Measurements from ENCODE around the gene EXOC3L4. TPM values are rescaled to one million over a fixed set of nuclear protein-coding genes. Genes with fewer than 3 reads are reported as not detected.

Gene EXOC3L4
- total and polyA plus RNA-seq, 2 of the 8 experiments (the other 6 are each of a cell fraction or from before 2014, with no cell fraction given) = 0.45 to 0.57 TPM

- TF ChIP-seq KDM4A (IDR thresholded peaks at IDR 0.05; ENCODE audit: low read depth, low read length, severe bottlenecking) = peak; percentile 45
- TF ChIP-seq KDM5A (IDR thresholded peaks at IDR 0.05; ENCODE audit: low read length) = no peak
- peak; percentile 16 for TF ChIP-seq ASH2L (IDR thresholded peaks at IDR 0.05; ENCODE audit: low read length)
- Histone ChIP-seq H3K4me3 (ENCODE audit: extremely low read depth in 1 of 4, insufficient read depth in 2 of 4, low read depth in 3 of 4, low read length in 4 of 4) (peak overlapping the region; percentile 54 to 93 (median 75)), H2BK120ac (replicated peaks; ENCODE audit: low read depth, low read length) (no peak overlapping the region), H2BK15ac (ENCODE audit: low read length) (no peak overlapping the region), H3K14ac (ENCODE audit: insufficient read length) (no peak overlapping the region), H3K9ac (replicated peaks in 1 of 4; ENCODE audit: extremely low read depth in 1 of 4, low read depth in 3 of 4, low read length in 3 of 4) (peak overlapping the region in 2 of 4 experiments; percentile 13 to 43; a peak in 4 of 7 replicates), H4K91ac (replicated peaks; ENCODE audit: insufficient read length, low read length) (no peak overlapping the region), H2BK5ac (ENCODE audit: low read depth, low read length) (no peak overlapping the region), H3K23me2 (ENCODE audit: low read depth, low read length) (peaks cover 12% of the 10 kb centered on the region), H3K79me1 (ENCODE audit: low read depth, low read length) (no peaks in the 10 kb centered on the region; the same call in 1 of the 2 replicates), H4K5ac (ENCODE audit: insufficient read length, low read depth, low read length) (no peak overlapping the region), H4K20me1 (replicated peaks in 1 of 2; ENCODE audit: control insufficient read depth in 1 of 2, insufficient read depth in 2 of 2, low read length in 2 of 2) (peaks cover 7 to 11% of the 10 kb centered on the region in 2 experiments), H3K27ac (ENCODE audit: low read depth, low read length) (no peak overlapping the region), H3K79me2 (ENCODE audit: control insufficient read depth in 1 of 2, insufficient read depth in 2 of 2, low read length in 2 of 2) (peaks cover 16 to 28% of the 10 kb centered on the region in 2 experiments), H3K4ac (replicated peaks; ENCODE audit: insufficient read length, low read depth, low read length) (no peak overlapping the region), H3K4me2 (ENCODE audit: insufficient read depth in 1 of 2, low read depth in 2 of 2, low read length in 2 of 2) (peak overlapping the region; percentile 81 to 95), H2BK12ac (ENCODE audit: low read depth, low read length) (no peak overlapping the region), H3K56ac (replicated peaks; ENCODE audit: insufficient read length, low read depth, low read length) (no peak overlapping the region), H3K4me1 (replicated peaks in 1 of 4; ENCODE audit: control insufficient read depth in 3 of 4, insufficient read depth in 4 of 4, low read length in 3 of 4) (peaks cover 0 to 7% (median 0%) of the 10 kb centered on the region in 4 experiments; a peak in 5 of 7 replicates), H3K27me3 (replicated peaks in 1 of 4; ENCODE audit: control insufficient read depth in 3 of 4, extremely low read depth in 1 of 4, insufficient read depth in 3 of 4, low read length in 3 of 4) (no peaks in the 10 kb centered on the region), H2BK20ac (ENCODE audit: low read length) (no peak overlapping the region), H3K9me3 (ENCODE audit: insufficient read depth in 2 of 2, low read depth in 1 of 2, low read length in 1 of 2) (no peaks in the 10 kb centered on the region), H4K8ac (ENCODE audit: extremely low read depth, insufficient read depth, low read length) (peak overlapping the region; percentile 79; the same call in 1 of the 2 replicates), H3K36me3 (ENCODE audit: control insufficient read depth in 2 of 4, insufficient read depth in 4 of 4, low read length in 3 of 4) (no peaks in the 10 kb centered on the region), H2AFZ (ENCODE audit: low read length) (peak overlapping the region; percentile 94; the same call in 1 of the 2 replicates), H2AK5ac (ENCODE audit: low read depth, low read length) (no peak overlapping the region), H3K18ac (ENCODE audit: extremely low read depth, low read length) (no peak overlapping the region; the same call in 1 of the 2 replicates), H3K23ac (ENCODE audit: insufficient read length) (no peak overlapping the region)
- FAIRE-seq = no peak
- DNase-seq (ENCODE audit: low read depth in 1 of 2, low spot score in 2 of 2) = no peak
- WGBS, 2 experiments (ENCODE audit: extremely low coverage in 1 of 2, insufficient coverage in 1 of 2, insufficient read length in 1 of 2, insufficient replicate concordance in 2 of 2, low coverage in 1 of 2, low lambda C conversion rate in 2 of 2, missing lambda C conversion rate in 1 of 2) = 46% methylated on average over 36 of the region's 39 CpGs; no CpG with 5 or more reads in 1 of the 2 experiments
- POLR2A ChIA-PET (ENCODE audit: partially characterized antibody) = interaction anchor here (0.7 to 1.4 kb wide), 4 partner anchors 9 to 464 kb away, joined by 3 read pairs; partner anchors contain the start of gene CKB
- CTCF ChIA-PET (ENCODE audit: partially characterized antibody) = interaction anchor here (0.6 to 1.9 kb wide), 7 partner anchors 9 to 1026 kb away, joined by 3 to 7 read pairs (median 4); no protein-coding TSS in a partner anchor
Measured at GRCh38 chr14:103058164-103059055, 36.1 kb upstream of the EXOC3L4 start.

Data from H1 (cell line).